Measurements from ENCODE around the gene IL17RC.

Gene IL17RC

DNA sequence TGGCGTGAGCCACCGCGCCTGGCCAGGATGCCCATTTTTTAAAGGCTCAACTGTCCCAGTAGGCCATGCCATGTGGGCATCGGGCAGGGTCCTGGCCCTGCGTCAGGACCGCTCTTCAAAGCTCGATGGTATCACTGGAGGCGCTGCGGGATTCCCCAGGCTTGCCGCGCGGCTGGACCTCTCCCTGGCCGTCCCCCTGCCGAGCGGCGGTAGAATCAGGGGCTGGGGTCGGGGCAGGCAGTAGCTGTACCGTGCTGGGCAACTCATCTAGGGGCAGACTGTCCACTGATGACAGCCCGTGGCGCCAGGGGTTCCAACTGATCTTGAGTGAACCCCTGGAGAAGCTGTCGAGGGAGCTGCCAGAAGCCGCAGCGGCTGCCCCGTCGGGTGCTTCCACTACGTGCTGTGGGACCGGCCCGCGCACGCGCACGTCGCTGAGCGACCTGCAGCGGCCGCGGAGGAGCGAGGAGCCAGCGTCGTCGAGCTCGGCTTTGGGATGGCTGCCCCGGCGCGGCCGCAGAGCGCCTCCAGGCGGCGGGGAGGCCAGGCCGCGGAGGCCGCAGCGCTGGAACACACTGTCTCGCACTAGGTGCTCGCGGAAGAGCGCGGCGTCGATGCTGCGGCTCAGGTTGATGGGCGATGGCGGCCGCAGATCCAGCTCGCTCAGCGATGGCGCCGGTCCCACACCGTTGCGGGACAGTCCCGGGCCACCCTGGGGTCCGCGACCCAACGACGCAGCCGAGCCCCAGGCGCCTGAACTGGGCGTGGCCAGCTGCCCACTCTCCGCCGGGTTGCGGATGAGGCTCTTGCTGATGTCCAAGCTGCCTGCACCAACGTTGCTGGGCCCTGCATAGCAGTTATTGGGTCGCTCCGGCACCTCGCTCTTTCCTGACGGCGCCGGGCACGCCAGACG, 29.5 kb downstream of the IL17RC start:
- DNase-seq (ENCODE audit: low read depth) = peak; percentile 75

DNA sequence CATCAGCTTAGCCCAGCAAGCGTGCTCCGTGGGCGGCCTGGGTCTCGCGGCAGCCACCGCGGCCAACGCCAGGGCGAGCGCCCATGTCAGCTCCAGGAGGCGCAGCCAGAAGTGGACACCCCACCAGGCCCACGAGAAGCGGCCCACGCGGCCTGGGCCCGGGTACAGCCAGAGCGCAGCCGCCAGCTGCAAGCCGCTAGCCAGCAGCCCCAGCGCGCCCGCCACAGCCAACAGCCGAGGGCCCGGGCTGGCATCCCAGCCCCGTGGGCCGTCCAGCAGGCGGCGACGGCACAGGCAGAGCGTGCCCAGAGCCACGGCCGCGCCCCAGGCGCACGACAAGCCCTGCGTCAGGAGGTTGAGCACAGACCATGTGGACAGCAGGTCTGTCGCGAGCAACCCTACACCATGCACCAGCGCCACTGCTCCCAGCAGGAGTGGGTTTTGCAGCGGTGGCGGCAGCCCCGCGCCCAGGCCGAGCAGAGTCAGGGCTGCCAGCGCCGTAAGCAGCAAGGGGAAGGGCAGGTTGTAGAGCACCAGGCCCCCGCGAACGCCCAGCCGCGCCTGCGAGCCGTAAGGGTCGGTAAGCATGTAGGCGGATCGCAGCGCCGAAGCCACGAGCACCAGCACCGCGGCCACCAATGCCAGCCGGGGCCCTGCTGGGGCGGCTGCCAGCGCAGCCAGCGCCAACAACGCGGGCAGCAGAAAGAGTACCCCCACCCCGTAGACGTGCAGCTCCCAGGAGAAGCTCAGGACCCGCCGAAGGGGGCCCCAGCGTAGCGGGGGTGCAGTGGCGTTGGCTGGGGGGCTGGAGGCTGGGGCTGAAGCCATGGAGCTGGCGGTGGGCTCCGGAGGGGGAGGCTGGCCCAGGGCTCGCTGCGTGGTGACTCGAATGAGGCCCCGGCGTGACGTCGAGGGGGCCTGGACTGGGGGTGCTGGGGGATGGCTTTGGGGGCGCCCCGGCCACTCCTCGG, 30.4 kb downstream of the IL17RC start:
- no peak for DNase-seq (ENCODE audit: low read depth)

DNA sequence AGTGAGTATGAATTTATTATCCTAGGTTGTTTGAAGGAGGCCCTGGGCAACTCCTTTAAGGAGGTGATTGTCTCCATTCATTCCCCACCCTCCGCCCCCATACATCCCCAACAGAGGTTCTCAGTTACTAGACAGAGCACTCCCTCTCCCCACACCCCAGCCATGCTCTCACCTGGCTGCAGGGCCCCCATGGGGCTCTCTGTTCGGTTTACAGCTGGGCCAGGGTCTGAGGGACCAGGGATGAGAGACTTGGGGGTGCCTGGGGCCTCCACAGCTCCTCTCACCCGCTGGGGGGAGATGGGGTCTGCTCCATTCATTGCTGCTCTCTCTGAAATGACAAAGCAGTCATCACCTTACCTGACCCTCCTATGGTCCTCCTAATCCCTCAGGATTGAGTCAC, 31.7 kb downstream of the IL17RC start:
- DNase-seq (ENCODE audit: low read depth) = no peak

DNA sequence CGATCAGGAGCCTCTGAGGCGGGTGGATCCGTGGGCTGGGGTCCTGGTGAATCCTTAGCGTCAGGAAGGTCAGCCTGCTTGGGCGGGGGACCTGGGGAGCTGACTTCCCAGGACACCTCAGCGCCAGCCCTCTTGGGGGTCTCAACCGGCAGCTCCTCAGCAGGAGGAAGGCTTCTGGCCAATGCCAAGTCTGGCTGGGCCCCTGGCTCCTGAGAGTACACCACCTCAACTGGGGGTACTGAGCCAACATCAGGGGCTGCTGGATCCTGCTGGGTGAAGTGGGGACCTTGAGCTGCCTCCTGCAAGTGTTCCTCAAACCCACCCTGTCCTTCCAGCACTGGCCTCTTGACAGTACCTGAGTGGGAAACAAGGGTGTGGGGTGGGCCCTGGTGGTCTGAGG, 32.2 kb downstream of the IL17RC start:
- DNase-seq (ENCODE audit: low read depth) = no peak

DNA sequence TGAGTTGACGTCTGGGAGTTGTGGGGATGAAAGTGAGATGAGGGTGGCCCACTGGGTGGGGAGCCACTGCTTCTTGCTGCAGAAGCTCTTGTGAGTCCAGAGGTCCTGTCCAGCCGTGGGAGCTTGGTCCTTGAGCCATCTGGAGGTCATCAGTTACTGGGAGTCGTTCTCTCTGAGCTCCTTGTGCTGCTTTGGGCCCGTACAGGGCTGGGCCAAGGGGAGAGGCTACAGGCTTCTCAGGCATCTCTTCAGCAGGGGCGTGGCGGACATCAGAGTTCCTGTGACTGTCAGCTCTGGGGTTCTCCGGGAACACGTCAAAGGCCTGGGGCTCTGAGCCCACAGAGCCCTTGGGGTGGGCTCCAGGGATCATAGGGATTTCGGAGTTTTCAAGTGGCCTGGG, 32.7 kb downstream of the IL17RC start:
- DNase-seq (ENCODE audit: low read depth) = no peak

DNA sequence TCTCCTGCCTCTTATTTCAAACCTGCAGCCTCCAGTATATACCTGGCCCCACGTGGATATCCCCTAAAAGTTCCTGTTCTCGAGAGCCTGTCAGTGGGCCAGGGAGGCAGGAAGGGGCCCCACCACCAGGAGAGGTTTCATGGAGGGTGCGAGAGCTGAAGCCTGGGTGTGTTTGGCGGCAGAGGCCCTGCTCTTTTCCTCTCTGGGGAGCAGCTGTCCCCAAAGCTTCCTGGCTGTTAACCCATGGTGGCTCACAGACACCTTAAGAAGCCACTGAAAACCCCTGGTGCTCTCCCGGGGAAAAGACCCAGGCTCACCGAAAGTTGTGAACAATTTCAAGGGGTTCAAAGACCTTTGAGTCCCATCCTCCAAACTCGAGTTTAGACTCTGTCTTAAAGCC, 34.2 kb downstream of the IL17RC start:
- DNase-seq (ENCODE audit: low read depth) = no peak

DNA sequence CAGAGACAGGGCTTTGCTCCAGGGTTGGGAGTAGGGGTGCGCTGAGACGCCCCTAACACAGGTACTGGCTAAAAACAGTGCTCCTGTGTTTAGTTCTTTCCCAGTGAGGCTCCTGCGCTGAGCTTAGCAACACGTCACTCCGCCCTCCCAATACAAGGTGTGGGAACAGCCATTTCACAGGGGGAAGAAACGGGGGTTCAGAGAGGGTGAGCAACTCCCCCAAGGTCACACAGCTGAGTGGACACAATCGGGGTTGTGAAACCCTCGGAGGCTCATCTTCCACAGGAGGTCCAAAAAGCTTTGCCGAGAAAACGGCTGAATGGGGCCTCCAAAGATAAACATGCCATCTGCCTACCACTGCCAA, 34.7 kb downstream of the IL17RC start:
- DNase-seq (ENCODE audit: low read depth) = no peak

DNA sequence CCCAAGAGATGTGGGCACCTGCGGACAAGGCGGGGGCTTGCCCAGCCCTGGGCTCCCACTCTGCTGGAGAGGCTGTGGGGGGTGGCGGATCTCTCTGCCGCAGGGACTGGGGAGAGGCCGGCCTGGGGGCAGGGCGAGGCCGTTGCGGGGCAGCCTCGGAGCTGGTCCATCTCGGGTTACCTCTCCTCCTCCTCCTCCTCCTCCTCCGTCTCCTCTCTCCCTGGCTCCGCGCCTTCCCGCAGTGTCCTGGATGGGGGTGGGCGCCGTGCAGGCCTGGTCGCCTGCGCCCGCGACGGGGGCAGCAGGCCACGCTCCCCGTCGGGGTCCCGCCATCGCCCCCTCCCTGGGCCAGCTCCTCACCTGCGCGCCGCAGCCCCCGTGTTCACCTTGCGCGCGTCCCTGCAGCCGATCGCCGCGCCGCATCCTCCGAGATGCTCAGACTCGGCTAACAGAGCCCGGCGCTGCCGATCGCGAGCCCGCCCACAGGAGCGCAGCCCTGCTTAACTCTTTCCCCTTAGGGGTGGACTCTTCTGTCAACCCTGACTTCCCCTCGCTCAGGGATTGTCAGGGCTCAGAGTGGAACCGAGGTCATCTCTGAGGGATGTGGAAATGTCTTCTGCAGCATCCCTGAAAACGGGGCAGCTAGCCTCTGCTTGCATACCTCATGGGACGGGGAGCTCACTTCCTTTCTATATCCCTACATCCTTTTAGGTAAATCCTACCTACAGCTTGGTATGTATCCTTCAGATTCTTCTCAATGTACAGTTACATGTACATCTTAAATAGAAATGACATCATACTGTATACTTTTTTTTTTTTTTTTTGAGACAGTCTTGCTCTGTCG, 35.3 kb downstream of the IL17RC start, which contains the start of gene PRRT3:
Gene PRRT3 (minus strand): TSS at position 447 of the 844 bp plus-strand sequence. CDS start 2,293 bp downstream, outside the sequence.
- peak; percentile 42 for DNase-seq (ENCODE audit: low read depth)

DNA sequence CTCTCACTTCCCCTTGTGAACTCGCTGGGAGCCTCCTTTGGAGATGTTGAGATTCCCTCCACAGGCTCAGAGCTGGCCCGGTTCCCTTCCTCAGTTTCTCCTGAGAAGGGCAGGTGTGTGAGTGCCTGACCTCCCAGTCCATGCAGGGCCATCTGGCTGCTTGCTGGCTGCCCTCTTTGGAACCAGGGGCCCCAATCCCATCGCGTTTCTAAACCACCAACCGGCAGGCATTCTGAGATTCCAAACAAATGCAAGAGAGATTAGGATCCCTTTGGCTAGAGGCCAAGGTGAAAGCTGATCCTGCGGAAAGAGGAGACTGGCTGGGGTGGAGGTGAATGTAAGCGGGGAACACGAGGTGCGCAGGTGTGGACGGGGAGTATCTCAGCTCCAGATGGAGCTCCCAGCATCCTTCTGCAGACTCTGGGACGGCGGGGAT, 38.2 kb downstream of the IL17RC start:
- no peak for DNase-seq (ENCODE audit: low read depth)

DNA sequence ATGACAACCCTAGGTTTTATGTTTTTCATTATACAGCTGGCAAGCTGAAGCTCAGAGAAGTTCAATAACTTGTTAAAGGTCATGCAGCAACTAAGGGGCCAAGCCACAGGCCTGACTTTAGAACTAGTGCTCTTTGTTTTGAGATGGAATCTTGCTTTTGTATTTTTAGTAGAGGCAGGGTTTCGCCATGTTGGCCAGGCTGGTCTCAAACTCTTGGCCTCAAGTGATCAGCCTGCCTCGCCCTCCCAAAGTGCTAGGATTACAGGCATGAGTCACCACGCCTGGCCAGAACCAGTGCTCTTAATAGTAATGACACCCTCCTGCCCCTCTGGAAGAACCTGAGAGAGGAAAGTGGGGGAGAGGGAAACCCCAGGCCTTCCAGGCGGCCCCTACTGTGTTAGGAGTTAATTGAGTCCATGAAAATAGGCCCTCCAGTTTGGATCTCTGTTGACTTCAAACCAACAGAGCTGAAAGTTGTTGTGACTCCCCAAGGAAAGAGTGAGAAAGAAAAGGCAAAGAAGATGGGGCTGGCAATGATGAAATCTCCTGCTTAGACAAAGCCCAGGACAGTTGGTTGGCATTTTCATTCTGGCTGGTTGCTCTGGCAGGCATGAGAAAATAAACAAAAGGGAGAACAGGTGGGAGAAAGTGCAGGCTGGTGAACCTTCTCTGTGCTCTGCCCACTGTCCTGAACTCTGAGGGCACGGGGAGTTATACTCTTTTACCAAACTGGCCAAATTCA, 38.9 kb downstream of the IL17RC start:
- DNase-seq (ENCODE audit: low read depth) = no peak

DNA sequence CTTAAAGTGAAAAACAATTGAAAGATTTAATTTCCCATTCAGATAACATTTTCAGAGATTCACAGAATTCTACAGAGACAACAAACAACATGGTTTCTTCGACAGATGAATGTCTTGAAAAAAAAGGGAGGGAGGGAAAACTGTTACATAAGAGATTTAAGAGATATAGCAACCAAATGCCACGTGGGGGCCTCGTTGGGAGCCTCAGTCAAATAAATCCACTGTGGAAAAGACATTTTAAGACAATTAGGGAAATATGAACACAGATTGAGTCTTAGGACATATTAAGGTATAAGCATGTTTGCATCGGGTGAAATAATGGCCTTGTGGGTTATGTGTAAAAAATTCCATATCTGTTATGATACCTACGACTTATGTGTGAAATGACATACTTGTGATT, 40.3 kb downstream of the IL17RC start:
- DNase-seq (ENCODE audit: low read depth) = no peak

DNA sequence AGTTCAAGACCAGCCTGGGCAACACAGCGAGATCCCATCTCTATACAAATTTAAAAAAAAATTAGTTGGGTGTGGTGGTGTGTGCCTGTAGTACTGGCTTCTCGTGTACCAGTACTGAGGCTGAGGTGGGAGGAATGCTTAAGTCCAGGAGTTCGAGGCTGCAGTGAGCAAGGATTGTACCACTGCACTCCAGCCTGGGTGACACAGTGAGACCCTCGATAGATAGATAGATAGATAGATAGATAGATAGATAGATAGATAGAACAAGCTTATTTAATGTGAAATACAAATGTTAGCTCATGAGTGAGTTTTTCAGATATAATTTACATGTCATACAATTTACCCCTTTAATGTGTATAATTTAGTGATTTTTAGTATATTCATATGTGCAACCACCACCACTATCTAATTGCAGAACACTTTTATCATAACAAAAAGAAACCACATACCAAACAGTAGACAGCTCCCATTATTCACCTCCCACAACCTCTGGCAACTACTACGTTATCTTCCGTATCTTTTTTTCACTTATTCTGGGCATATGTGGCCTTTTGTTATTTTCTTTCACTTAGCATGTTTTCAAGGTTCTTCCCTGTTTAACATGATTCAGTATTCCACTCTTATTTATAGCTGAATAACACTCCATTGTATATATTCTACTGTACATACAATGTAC, 48.4 kb downstream of the IL17RC start:
- DNase-seq (ENCODE audit: low read depth) = no peak

DNA sequence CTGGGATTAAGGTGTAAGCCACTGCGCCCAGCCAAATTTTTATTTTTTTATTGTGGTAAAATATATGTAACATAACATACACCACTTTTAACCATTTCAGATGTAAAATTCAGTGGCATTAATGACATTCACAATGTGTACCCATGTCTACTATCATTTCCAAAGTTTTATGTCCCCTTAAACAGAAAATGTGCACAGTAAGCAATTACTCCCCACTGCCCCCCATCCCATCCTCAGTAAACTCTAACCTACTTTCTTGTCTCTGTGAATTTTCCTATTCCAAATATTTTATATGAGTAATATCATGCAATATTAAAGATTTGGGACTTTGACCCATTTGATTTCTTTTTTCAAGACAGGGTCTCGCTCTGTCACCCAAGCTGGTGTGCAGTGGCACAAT, 49.9 kb downstream of the IL17RC start:
- no peak for DNase-seq (ENCODE audit: low read depth)

DNA sequence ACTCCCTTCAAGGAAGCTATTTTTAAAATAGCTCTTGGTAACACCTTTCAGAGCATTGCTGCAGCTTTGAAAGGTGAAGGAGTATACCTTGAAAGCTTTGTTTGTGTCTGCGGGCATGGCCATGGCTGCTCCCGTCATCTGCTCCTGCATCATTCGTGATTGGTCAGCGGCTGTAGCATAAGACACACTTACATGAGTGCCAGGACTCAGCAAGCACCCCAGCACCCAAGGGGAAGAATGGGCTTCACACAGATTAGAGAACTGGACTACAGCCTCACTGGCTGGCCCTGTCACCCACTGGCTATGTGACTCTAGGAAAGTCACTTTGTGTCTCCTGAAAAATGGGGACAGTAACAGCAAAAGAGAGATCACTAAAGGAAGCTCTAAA, 52.7 kb downstream of the IL17RC start:
- DNase-seq (ENCODE audit: low read depth) = no peak

DNA sequence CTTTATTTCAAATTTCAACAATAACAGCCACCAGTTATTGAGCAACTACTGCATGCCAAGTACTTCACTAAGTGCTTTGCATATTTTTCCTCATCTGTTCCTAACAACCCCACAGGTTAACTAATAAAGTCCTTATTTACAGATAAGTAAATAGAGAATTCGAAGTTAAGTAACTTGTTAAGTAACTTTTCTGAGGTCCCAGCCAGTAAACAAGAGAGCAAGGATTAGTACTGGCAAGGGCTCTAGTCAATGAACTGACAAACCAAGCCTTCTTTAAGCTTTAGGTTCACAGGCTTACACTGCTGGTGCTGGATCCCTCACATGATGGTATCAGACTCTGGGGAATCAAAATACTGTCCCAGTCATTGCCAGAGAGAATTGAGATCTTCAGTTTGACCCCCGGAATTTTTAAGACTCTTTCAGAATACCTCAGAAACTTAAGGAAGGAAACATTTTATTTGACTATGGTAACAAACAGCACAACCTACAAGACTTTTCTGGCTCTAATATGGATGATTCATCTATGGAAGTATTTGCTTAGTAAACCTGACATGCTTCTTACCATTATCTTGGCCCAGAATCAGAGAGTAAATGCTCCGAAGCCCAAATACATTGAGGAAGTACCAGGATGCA, 53.2 kb downstream of the IL17RC start:
- no peak for DNase-seq (ENCODE audit: low read depth)

DNA sequence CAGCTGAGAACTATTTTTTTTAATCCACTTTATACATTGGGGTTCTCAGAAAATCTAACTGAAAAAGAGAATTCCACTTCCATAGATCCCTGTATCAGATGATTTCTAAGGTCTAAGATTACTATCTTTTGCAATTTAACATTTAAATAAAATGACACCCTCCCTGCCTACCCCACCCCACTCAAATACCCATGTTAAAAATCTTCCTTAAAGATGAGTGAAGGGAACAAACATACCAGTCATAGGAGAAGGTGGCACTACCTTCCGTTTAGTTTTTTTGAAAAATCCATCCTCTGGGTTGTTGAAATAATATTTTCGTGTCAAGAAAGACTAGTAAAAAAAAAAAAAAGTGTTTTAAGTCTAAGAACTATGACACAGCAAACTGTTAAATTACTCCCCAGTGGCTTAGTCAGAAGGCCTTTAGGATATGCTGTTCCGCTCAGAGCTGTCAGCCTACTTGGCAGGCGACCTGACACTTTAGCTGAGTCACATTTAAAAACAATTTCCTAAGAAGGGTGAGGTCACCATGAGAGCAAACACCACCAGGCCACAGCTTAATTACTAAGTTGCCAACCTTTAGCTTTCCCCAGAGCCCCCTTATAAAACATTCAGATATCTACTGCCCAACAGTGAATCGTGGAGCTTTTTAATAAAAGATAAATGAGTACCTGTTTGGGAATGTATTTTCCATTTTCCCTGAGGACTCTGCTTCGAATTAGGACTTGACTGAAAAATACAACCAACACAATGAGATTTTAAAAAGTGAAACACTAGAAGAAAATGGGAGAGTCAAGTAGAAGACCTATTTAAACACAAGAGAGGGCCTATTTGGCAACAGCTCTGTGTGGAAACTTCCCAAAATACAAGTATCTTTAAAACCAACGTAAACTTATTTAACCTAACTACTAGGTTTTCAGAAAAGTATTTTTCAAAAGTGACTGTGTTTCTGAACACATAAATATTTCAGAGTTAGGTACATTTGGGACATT, 60.1 kb downstream of the IL17RC start:
- no peak for DNase-seq (ENCODE audit: low read depth)

DNA sequence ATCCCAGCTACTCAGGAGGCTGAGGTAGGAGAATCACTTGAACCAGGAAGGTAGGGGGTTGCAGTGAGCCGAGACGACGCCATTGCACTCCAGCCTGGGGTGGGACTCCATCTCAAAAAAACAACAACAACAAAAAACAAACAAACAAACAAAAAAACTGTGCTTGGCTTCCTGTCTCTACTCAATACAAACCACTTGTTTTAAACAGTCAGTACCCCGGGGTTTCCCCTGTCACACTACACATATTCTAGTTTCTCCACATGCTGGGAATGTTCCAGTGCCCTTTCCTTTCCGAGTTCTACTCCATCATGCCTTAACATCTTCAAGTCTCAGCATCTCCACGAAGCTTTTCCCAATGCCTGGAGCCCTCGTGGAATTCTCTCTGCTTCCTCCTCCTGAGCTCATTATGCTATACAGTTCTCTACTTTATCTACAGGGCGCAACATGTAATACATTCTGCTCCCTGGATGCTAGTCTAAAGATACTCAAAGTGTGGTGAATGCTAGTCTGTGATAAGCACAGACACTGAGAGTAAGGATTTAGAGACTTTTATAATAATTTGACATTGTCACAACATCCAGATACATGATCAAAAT, 61.9 kb downstream of the IL17RC start:
- DNase-seq (ENCODE audit: low read depth) = no peak

DNA sequence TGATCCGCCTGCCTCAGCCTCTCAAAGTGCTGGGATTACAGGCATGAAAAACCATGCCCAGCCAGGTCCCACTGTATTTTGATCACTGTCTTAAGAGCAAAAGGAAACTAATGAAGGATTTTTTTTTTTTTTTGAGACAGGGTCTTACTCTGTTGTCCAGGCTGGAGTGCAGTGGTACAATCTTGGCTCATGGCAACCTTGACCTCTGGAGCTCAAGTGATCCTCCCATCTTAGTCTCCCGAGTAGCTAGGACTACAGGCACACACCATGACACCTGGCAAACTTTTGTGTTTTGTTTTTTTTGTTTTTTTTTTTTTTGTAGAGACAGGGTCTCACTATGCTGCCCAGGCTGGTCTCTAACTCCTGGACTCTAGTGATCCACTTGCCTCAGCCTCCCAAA, 63.4 kb downstream of the IL17RC start:
- DNase-seq (ENCODE audit: low read depth) = no peak
